Tibial nerve (tissue), 4 donors: ENCODE results near the gene DDX28.

Experiments used
- CTCF ChIP-seq, 5 experiments: fragments of 200-600 bp in 3 of 5; fragments of 450-650 bp in 2 of 5; sonication (generic) in 3 of 5; IDR thresholded peaks; one replicate each; pipeline ENCODE4 v1.5.1; 2016 to 2019; ENCODE audit warnings: antibody characterized with exemption in 5 of 5, mild to moderate bottlenecking in 3 of 5, moderate library complexity in 2 of 5
- EP300 ChIP-seq, 2 donors: sonication (generic); formaldehyde crosslinking; IDR thresholded peaks; one replicate each; pipeline ENCODE4 v1.6.1; 2017; ENCODE audit warnings: antibody characterized with exemption in 2 of 2, mild to moderate bottlenecking in 1 of 2
- POLR2A ChIP-seq, 2 donors: fragments of 450-650 bp; IDR thresholded peaks; one replicate each; pipeline ENCODE4 v1.6.1; 2017; ENCODE audit warnings: antibody characterized with exemption in 2 of 2, mild to moderate bottlenecking in 2 of 2, moderate library complexity in 2 of 2

- TF ChIP-seq POLR2A (IDR thresholded peaks at IDR 0.05) (no peak), CTCF (IDR thresholded peaks at IDR 0.05) (no peak), EP300 (IDR thresholded peaks at IDR 0.05) (no peak)
Measured at GRCh38 chr16:68061396-68061795, 38.4 kb upstream of the DDX28 start.
